ENCODE data around the gene HSF2BP.
A peak's percentile ranks its signal among the peaks of the same experiment; 100 is the strongest.
"Not testable (repeated sequence)": the region's sequence is repeated elsewhere in the genome, so short reads cannot be mapped to it uniquely, and the experiment has no call there.

The HSF2BP gene

GRCh38 chr21:43659136-43660000 lies at the start of gene HSF2BP, which contains the start of gene RRP1B:
Gene HSF2BP, minus strand, starts transcription at chr21:43659488. Its CDS starts 1,392 bp downstream, at chr21:43658096.
Gene RRP1B, plus strand, starts transcription at chr21:43659560. Its CDS starts 105 bp downstream, at chr21:43659665.
- peak; percentile 88 for DNase-seq

DNA sequence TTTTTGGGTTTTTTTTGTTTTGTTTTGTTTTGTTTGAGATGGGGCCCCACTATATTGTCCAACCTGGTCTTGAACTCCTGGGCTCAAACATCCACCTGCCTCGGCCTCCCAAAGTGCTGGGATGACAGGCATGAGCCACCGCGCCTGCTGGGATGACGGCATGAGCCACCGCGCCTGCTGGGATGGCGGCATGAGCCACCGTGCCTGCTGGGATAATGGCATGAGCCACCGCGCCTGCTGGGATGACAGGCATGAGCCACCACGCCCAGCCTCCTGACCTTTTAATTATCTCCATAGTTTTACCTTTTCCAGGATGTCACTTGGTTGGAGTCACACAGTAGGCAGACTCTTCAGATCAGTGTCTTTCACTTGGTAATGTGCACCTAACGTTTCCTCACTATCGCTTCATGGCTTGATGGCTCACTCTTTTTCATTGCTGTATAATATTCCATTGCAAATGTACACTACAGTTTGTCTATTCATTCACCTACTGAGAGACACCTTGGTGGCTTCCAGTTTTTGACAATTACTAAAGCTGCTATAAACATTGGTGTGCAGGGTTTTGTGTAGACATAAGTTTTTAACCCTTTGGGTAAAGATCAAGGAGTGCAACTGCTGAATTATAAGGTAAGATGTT lies 49.6 kb upstream of the HSF2BP start:
- no peak for DNase-seq

GRCh38 chr21:43707462-43707861 lies 48.2 kb upstream of the HSF2BP start:
- no peak for DNase-seq

GRCh38 chr21:43703035-43703880 lies 44.0 kb upstream of the HSF2BP start:
- no peak for DNase-seq

GRCh38 chr21:43702785-43703034 lies 43.4 kb upstream of the HSF2BP start:
- DNase-seq = no peak

DNA sequence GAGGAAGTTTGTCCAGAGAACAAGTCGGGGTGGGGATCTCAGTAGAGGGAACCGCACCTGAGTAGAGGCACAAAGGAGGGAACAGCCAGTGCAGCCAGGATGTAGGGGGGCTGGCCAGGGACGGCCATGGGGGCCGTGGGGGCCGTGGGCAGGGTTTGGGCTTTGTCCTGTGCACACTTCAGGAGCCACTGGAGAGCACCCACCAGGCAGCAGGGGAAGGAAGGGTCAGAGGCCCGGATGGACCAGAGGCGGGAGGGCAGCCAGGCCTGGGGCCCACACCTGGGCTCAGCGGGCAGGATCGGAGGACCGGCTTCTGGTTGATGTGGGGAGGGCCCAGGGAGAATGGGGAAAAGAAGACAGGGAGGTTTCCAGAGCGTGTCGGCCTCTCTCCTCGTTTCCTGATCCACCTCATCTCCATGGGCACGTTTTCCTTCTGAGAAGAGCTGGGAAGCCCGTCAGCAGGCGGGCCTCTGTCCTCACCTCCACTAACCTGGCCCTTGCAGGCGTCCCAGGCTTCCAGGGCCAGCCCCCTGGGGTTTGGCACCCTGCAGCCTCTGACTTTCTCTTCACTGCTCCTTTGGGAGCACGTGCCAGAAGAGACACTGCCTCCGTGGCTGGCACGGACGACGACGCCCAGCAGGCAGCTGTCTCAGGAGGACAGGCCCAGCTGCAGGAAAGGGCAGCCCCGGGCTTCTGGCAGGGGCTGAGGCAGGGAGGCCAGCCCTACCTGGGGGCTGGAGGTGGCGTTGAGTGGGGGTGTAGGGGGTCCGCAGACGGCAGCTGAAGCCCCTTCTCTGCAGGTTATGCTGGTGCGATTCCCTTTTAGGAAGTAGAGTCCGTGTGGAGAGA lies 42.9 kb upstream of the HSF2BP start:
- no peak for DNase-seq

GRCh38 chr21:43699933-43700599 lies 40.8 kb upstream of the HSF2BP start:
- no peak for DNase-seq

GRCh38 chr21:43699492-43699777 lies 40.1 kb upstream of the HSF2BP start:
- DNase-seq = not testable (repeated sequence)

DNA sequence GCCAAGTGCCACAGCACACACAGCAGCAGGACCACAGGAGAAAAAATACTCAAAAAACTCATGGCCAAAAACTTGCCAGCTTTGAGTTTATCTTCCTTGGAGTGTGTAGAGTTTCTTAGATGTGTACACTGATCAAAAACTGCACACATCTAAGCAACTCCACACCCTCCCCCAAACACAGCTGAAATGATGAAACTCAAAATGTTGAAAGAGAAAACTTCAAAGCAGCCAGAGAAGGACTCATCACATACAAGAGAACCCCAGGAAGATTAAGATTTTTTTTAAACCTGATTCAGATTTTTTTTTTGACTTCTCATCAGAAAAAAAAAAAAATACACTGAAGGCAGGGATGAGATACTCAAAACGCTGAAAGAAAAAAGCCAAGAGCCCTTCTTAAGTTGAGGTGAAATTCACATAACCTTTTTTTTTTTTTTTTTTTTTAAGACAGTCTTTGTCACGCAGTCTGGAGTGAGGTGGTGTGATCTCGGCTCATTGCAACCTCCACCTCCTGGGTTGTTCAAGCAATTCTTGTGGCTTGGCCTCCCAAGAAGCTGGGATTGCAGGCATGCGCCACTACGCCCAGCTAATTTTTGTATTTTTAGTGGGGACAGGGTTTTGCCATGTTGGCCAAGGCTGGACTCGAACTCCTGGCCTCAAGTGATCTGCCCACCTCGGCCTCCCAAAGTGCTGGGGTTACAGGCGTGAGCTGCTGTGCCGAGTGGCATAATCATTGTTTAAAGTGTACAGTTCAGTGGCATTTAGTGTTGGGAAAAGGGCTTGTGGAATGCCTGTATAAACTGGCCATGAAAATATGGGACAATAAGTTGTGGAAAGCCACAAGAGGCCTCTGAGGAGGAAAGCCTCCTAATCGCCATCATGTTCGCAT lies 38.7 kb upstream of the HSF2BP start:
- DNase-seq = no peak

GRCh38 chr21:43696214-43696613 lies 36.9 kb upstream of the HSF2BP start:
- no peak for DNase-seq

GRCh38 chr21:43694437-43695079 lies 35.3 kb upstream of the HSF2BP start:
- no peak for DNase-seq

DNA sequence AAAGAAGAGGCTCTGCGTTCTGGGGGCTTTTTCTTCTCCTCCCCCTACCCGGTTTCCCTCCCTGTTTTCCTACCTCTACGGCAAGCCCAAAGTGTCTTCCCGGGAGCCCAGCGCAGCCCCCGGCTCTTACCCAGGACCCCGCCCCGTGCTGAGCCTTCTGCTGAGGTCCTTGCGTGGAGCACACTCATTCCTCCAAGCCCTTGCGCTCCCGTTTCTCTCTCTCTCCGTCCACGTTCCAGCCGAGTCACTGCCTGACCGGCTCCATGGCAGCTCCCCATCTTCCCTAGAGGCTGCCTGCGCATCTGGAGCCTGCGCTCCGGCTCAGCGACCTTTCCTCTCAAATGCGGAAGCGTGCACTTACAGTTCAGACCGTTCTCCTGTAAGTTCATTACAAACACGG lies 34.7 kb upstream of the HSF2BP start:
- DNase-seq = no peak

DNA sequence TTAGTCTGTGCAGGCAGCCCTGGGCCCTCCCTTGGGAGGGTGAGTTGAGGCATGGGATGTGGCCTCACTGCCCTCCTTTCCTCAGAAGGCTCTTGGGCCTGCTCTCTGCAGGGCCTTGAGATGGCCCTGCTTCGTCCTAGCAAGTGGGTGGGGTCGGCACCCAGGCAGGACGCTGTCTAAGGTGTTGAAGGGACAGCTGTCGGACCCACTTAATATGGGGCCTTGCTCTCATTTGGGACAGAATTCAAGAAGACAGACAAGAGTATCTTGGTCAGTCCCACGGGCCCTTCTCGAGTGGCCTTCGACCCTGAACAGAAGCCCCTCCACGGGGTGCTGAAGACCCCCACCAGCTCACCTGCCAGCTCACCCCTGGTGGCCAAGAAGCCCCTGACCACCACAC lies 33.7 kb upstream of the HSF2BP start:
- no peak for DNase-seq

DNA sequence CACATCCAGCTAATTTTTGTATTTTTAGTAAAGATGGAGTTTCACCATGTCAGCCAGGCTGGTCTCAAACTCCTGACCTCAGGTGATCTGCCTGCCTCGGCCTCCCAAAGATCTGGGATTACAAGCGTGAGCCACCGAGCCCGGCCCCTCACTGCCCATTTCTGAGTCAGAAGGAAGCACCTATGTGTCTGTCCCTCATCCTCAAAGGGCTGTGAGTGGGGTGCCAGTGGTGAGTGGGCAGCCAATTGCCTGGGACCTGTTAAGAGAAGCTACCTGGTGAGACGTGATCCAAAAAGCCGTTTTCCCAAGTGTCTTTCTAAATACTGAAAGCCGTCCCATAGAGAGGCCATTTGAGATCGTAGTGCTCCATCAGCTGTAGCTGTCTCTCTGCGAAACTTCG lies 32.5 kb upstream of the HSF2BP start:
- DNase-seq = no peak

GRCh38 chr21:43691086-43691795 lies 32.0 kb upstream of the HSF2BP start:
- no peak for DNase-seq

DNA sequence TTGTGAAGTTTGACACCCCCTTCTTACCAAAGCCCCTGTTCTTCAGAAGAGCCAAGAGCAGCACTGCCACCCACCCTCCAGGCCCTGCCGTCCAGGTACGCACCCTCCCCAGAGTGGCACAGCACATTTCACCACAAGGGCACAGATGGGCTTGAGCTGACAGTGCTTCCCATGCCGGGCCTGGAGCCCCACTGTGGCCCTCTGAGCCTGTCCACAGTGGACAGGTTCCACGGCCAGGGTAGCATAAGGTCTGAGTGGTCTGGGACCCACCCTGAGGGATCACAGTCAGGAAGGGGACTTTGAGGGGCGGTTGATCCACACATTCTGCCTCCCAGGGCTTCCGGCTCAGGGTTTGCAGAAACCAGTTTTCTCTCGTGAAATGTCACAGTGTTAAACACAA lies 31.1 kb upstream of the HSF2BP start:
- no peak for DNase-seq

DNA sequence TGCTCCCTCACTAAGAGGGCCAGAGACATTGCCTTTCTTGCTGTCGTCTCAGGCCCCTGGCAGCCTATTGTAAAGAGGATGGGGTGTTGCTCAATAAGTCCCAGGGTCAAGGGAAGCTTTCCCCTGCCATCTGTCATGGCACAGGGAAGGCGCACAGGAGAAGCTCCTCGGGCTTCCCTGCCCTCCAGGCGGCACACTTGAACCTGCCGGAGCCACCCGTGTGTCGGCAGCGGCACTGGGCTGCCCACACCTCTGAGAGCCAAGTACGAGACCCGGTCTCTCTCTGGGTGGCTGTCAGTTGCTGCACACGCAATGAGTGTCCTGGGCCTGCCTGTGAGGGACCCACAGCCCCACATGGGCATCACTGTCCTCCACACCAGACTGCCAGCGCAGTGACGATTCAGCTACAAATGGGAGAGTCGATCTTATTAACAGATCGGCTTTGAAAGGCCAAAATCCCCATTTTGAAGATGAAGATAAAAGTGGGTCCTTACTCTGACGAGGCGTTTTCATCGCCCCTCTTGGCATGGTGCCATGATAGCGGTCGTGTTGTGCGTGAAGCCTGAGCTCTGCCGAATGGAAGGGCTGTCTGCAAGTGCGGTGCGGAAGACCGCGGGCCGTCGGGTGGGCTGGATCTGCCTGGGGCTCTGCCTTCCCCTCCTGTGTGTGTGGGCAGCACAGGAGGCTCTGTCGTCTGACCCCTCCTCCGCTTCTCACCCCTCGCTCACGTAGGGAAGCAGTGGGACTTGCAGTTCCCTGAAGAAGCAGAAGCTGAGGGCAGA lies 30.5 kb upstream of the HSF2BP start:
- no peak for DNase-seq

DNA sequence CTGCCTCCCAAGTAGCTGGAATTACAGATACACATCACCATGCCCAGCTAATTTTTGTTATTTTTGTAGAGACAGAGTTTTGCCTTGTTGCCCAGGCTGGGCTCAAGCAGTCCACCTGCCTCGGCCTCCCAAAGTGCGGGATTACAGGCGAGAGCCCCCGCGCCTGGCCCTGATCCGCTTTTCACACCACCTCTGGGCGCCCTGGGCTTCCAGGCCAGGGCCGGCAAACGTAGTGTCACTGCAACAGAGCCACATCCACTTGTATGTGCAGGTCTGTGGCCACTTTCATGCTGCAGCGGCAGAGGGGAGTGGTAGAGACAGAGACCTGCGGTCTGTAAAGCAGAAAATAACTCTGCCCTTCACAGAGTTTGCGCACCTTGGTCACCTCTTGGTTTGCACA lies 29.6 kb upstream of the HSF2BP start:
- no peak for DNase-seq

All from activated CD4-positive, alpha-beta T cell treated with anti-CD3 and anti-CD28 coated beads, Interleukin-2, Interleukin-6, amounts not matched to agents 100 ng/mL and 50 ng/mL, durations not matched to agents 16 hours and 8 hours (primary cell).